K562 (cell line): ENCODE data around the gene ENG. TPM values are rescaled to one million over a fixed set of nuclear protein-coding genes. Genes with fewer than 3 reads are reported as not detected.

ENCODE experiments used
- MAZ ChIP-seq, 2 experiments: fragments of 450-650 bp in 1 of 2; sonication (generic) in 1 of 2; formaldehyde crosslinking; IDR thresholded peaks in 1 of 2; conservative IDR thresholded peaks in 1 of 2; 2 replicates each; pipeline versions ENCODE4 v1.4.0 to v1.5.0; 2020; ENCODE audit warnings: mild to moderate bottlenecking in 1 of 2, missing genetic modification reagents in 1 of 2
- MCM3 ChIP-seq: fragments of 450-650 bp; IDR thresholded peaks from 2 replicates; pipeline ENCODE4 v1.6.1; 2016
- NR4A1 ChIP-seq, 2 experiments: fragments of 250-450 bp in 1 of 2; fragments of 450-650 bp in 1 of 2; sonication (Bioruptor Pico) in 1 of 2; IDR thresholded peaks; 2 replicates each; pipeline versions ENCODE4 v1.4.0 to v1.6.1; 2016 to 2020; ENCODE audit warnings: mild to moderate bottlenecking in 2 of 2, missing compliant biosample characterization in 1 of 2, missing genetic modification characterization in 1 of 2, moderate library complexity in 1 of 2
- PHB ChIP-seq: fragments of 250-450 bp; sonication (Bioruptor Pico); IDR thresholded peaks from 2 replicates; pipeline ENCODE4 v1.5.0; 2021
- SMARCE1 ChIP-seq: fragments of 450-650 bp; IDR thresholded peaks from 2 replicates; pipeline ENCODE4 v1.7.1; 2016; ENCODE audit warnings: mild to moderate bottlenecking
- ZBTB7A ChIP-seq: IDR thresholded peaks from 2 replicates; pipeline ENCODE4 v1.6.1; 2011; ENCODE audit warnings: low read depth, mild to moderate bottlenecking, low read length, moderate library complexity, borderline replicate concordance; ENCODE audit not compliant: control insufficient read depth
- ZFPM2 ChIP-seq: fragments of 250-450 bp; sonication (Bioruptor Pico); IDR thresholded peaks from 2 replicates; pipeline ENCODE4 v1.5.1; 2022; ENCODE audit warnings: mild to moderate bottlenecking
- polyA plus RNA-seq, 8 experiments: library from polyadenylated mRNA; depleted of rRNA in 4 of 8; stranded (reverse) in 5 of 8; unstranded in 3 of 8; fragments of >200 nt; fragmentation: Nextera tagmentation in 2 of 8; fragmentation: Illumina TruSeq in 1 of 8; extraction: Ambion mirVana in 2 of 8; extraction: Trizol in 1 of 8; gene quantifications; 2 replicates each; pipeline versions ENCODE4 v1.2.1 to v1.2.3, GENCODE V29; 2011 to 2014; ENCODE audit warnings: inconsistent platforms in 1 of 8, missing spikeins in 1 of 8
- total RNA-seq, 7 experiments: library from RNA; depleted of rRNA in 6 of 7; stranded (reverse); fragments of >200 nt in 6 of 7; fragmentation: Illumina TruSeq in 2 of 7; extraction: Trizol in 2 of 7; gene quantifications; 2 replicates each; pipeline versions ENCODE4 v1.2.1 to v1.2.3, GENCODE V29; 2011 to 2021; ENCODE audit warnings: low replicate concordance in 1 of 7
- TF ChIP-seq, protein P1 (sequence below), 2 experiments: IDR thresholded peaks; 2 replicates each; pipeline ENCODE4 v1.6.1; 2011; ENCODE audit warnings: borderline replicate concordance in 1 of 2, control low read depth in 1 of 2, low read depth in 1 of 2, low read length in 1 of 2, mild to moderate bottlenecking in 1 of 2, mixed read lengths in 1 of 2, moderate library complexity in 1 of 2; ENCODE audit not compliant: insufficient read depth in 1 of 2, insufficient read length in 1 of 2, poor library complexity in 1 of 2, severe bottlenecking in 1 of 2; ENCODE audit errors: extremely low read depth in 1 of 2
- TF ChIP-seq, protein P2 (sequence below): fragments of 250-450 bp; sonication (Bioruptor Pico); IDR thresholded peaks from 2 replicates; pipeline ENCODE4 v1.8.0; 2021; ENCODE audit warnings: moderate library complexity, mild to moderate bottlenecking, inconsistent platforms
- TF ChIP-seq, protein P3 (sequence below): fragments of 450-650 bp; formaldehyde crosslinking; IDR thresholded peaks from 2 replicates; pipeline ENCODE4 v1.4.0; 2020; ENCODE audit warnings: mild to moderate bottlenecking, moderate library complexity
- TF ChIP-seq, protein P4 (sequence below): sonication (generic); formaldehyde crosslinking; IDR thresholded peaks from 2 replicates; pipeline ENCODE4 v1.8.1; 2022; ENCODE audit warnings: missing genetic modification reagents
- TF ChIP-seq, protein P5 (sequence below), 2 experiments: fragments of 450-650 bp; conservative IDR thresholded peaks; 2 replicates each; pipeline ENCODE4 v1.6.1; 2017; ENCODE audit warnings: mild to moderate bottlenecking in 2 of 2, moderate library complexity in 2 of 2
- TF ChIP-seq, protein P6 (sequence below): fragments of 250-450 bp; sonication (Bioruptor Pico); IDR thresholded peaks from 2 replicates; pipeline ENCODE4 v1.4.0; 2020; ENCODE audit warnings: mild to moderate bottlenecking, moderate library complexity, borderline replicate concordance

The ENG gene
- total and polyA plus RNA-seq, 9 of the 15 experiments (the other 6 are each of a cell fraction or from before 2014, with no cell fraction given), result 0.04 to 0.40 (median 0.14) TPM; not detected in 1

DNA sequence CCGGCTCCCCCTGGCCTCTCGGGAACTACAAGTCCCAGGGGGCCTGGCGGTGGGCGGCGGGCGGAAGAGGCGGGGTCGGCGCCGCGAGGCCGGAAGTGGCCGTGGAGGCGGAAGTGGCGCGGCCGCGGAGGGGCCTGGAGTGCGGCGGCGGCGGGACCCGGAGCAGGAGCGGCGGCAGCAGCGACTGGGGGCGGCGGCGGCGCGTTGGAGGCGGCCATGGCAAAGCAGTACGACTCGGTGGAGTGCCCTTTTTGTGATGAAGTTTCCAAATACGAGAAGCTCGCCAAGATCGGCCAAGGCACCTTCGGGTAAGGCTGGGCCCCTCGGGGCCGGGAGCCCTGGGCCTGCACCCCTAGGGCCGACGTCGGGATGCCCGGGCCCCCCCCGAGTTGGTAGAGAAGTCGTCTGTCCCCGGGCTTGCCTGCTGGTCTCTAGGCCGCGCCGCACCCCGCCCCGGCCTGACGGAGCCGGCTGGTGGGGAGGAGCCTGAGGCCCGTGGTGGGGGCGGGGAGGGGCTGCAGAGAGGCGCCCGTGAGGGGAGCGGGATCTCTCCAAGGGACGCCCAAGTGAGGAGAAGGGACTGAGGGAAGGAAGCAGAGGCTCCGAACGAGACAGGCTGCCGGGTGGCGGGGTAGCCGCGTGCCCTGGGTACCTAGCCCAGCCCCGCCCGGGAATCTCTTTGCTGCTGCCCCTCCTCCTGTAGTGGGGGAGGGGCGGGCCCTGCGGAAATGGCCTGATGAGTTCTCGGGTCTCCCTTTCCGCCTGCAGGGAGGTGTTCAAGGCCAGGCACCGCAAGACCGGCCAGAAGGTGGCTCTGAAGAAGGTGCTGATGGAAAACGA lies 68.3 kb downstream of the ENG start, which contains the start of gene CDK9 (continued):
- TF ChIP-seq, protein P1, sequence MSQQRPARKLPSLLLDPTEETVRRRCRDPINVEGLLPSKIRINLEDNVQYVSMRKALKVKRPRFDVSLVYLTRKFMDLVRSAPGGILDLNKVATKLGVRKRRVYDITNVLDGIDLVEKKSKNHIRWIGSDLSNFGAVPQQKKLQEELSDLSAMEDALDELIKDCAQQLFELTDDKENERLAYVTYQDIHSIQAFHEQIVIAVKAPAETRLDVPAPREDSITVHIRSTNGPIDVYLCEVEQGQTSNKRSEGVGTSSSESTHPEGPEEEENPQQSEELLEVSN (IDR thresholded peaks at IDR 0.05; ENCODE audit: borderline replicate concordance in 1 of 2, extremely low read depth in 1 of 2, insufficient read depth in 1 of 2, insufficient read length in 1 of 2, low read depth in 1 of 2, low read length in 1 of 2, poor library complexity in 1 of 2, severe bottlenecking in 1 of 2), result no peak
- TF ChIP-seq, protein P2, sequence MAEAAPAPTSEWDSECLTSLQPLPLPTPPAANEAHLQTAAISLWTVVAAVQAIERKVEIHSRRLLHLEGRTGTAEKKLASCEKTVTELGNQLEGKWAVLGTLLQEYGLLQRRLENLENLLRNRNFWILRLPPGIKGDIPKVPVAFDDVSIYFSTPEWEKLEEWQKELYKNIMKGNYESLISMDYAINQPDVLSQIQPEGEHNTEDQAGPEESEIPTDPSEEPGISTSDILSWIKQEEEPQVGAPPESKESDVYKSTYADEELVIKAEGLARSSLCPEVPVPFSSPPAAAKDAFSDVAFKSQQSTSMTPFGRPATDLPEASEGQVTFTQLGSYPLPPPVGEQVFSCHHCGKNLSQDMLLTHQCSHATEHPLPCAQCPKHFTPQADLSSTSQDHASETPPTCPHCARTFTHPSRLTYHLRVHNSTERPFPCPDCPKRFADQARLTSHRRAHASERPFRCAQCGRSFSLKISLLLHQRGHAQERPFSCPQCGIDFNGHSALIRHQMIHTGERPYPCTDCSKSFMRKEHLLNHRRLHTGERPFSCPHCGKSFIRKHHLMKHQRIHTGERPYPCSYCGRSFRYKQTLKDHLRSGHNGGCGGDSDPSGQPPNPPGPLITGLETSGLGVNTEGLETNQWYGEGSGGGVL (CRISPR knock-in tag), result no peak
- TF ChIP-seq MAZ (CRISPR knock-in tag; conservative IDR thresholded peaks at IDR 0.05 in 1 of 2, IDR thresholded peaks at IDR 0.05 in 1 of 2), result peak; percentile 70 to 92; a peak in 2 of 4 replicates
- peak; percentile 68; the same call in 1 of the 2 replicates for TF ChIP-seq SMARCE1
- TF ChIP-seq, protein P3, sequence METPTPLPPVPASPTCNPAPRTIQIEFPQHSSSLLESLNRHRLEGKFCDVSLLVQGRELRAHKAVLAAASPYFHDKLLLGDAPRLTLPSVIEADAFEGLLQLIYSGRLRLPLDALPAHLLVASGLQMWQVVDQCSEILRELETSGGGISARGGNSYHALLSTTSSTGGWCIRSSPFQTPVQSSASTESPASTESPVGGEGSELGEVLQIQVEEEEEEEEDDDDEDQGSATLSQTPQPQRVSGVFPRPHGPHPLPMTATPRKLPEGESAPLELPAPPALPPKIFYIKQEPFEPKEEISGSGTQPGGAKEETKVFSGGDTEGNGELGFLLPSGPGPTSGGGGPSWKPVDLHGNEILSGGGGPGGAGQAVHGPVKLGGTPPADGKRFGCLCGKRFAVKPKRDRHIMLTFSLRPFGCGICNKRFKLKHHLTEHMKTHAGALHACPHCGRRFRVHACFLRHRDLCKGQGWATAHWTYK, result no peak
- 0 out of 2 replicates have a peak, but pooled peaks have one; percentile 72 for TF ChIP-seq NR4A1 (CRISPR knock-in tag; IDR thresholded peaks at IDR 0.05)
- TF ChIP-seq NR4A1 (tag; IDR thresholded peaks at IDR 0.05), result no peak
- TF ChIP-seq, protein P4, sequence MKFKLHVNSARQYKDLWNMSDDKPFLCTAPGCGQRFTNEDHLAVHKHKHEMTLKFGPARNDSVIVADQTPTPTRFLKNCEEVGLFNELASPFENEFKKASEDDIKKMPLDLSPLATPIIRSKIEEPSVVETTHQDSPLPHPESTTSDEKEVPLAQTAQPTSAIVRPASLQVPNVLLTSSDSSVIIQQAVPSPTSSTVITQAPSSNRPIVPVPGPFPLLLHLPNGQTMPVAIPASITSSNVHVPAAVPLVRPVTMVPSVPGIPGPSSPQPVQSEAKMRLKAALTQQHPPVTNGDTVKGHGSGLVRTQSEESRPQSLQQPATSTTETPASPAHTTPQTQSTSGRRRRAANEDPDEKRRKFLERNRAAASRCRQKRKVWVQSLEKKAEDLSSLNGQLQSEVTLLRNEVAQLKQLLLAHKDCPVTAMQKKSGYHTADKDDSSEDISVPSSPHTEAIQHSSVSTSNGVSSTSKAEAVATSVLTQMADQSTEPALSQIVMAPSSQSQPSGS, result no peak
- TF ChIP-seq MCM3, result no peak
- TF ChIP-seq, protein P5, sequence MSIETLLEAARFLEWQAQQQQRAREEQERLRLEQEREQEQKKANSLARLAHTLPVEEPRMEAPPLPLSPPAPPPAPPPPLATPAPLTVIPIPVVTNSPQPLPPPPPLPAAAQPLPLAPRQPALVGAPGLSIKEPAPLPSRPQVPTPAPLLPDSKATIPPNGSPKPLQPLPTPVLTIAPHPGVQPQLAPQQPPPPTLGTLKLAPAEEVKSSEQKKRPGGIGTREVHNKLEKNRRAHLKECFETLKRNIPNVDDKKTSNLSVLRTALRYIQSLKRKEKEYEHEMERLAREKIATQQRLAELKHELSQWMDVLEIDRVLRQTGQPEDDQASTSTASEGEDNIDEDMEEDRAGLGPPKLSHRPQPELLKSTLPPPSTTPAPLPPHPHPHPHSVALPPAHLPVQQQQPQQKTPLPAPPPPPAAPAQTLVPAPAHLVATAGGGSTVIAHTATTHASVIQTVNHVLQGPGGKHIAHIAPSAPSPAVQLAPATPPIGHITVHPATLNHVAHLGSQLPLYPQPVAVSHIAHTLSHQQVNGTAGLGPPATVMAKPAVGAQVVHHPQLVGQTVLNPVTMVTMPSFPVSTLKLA (conservative IDR thresholded peaks at IDR 0.05), result peak; percentile 82 to 89
- TF ChIP-seq ZBTB7A, result peak; percentile 78
- TF ChIP-seq PHB (CRISPR knock-in tag), result no peak
- TF ChIP-seq ZFPM2 (CRISPR knock-in tag), result no peak
- TF ChIP-seq, protein P6, sequence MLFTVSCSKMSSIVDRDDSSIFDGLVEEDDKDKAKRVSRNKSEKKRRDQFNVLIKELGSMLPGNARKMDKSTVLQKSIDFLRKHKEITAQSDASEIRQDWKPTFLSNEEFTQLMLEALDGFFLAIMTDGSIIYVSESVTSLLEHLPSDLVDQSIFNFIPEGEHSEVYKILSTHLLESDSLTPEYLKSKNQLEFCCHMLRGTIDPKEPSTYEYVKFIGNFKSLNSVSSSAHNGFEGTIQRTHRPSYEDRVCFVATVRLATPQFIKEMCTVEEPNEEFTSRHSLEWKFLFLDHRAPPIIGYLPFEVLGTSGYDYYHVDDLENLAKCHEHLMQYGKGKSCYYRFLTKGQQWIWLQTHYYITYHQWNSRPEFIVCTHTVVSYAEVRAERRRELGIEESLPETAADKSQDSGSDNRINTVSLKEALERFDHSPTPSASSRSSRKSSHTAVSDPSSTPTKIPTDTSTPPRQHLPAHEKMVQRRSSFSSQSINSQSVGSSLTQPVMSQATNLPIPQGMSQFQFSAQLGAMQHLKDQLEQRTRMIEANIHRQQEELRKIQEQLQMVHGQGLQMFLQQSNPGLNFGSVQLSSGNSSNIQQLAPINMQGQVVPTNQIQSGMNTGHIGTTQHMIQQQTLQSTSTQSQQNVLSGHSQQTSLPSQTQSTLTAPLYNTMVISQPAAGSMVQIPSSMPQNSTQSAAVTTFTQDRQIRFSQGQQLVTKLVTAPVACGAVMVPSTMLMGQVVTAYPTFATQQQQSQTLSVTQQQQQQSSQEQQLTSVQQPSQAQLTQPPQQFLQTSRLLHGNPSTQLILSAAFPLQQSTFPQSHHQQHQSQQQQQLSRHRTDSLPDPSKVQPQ (CRISPR knock-in tag), result no peak
